HCT116 (cell line): ENCODE data around the gene SLC22A6. TPM values are rescaled to one million over a fixed set of nuclear protein-coding genes. Genes with fewer than 3 reads are reported as not detected.

Experiments
- ATAC-seq: fragments of 200-7000 bp; cut with Tn5 transposase; 2 replicates; pipeline ENCODE4 v1.9.1; 2020; ENCODE audit warnings: mild to moderate bottlenecking, moderate library complexity
- BruUV-seq: library from RNA; stranded (reverse); fragments of 400-500 nt; replicated peaks from 2 replicates; lab custom pipeline; 2021; lab: Mats Ljungman, UMichigan
- CTCF ChIA-PET: fragments of 300-600 bp; sonication (Branson Sonifier 250); formaldehyde crosslinking; loops from one replicate; lab custom pipeline; 2021; ENCODE audit warnings: antibody characterized with exemption; lab: Charles Lee
- POLR2A ChIA-PET: fragments of 300-600, 350-600 bp; sonication (Branson Sonifier 250); formaldehyde crosslinking; loops from one replicate; lab custom pipeline; 2021; ENCODE audit warnings: antibody characterized with exemption; lab: Charles Lee
- RAD21 ChIA-PET, 2 experiments: fragments of 300-600 bp; sonication (Branson Sonifier 250); formaldehyde crosslinking; loops; one replicate each; lab custom pipeline; 2023; ENCODE audit warnings: low total read pairs in 2 of 2; ENCODE audit not compliant: uncharacterized antibody in 2 of 2, unreplicated experiment in 2 of 2, low non-redundant PET in 1 of 2; lab: Charles Lee
- DNase-seq: peaks from one replicate; pipeline ENCODE4 v3.0.0-alpha.2; 2010; ENCODE audit warnings: low read depth, low spot score
- H2AFZ ChIP-seq: fragments of 200-600 bp; shearing (Covaris generic), sonication (generic); 2 replicates; pipeline ENCODE4 v1.6.1; 2017; ENCODE audit warnings: low read depth, mixed run types, mixed read lengths, antibody characterized with exemption, low read length; ENCODE audit not compliant: poor library complexity, severe bottlenecking
- H3K27ac ChIP-seq: 2 replicates; pipeline ENCODE4 v1.5.1; 2012; ENCODE audit warnings: low read depth, low read length
- H3K27me3 ChIP-seq: fragments of 200-600 bp; sonication (generic); 2 replicates; pipeline ENCODE4 v1.6.1; 2016; ENCODE audit warnings: mixed run types, low read length, mixed read lengths; ENCODE audit not compliant: insufficient read depth
- H3K36me3 ChIP-seq, 2 experiments: fragments of 200-500 bp in 1 of 2; fragments of 200-600 bp in 1 of 2; sonication (Bioruptor generic) in 1 of 2; sonication (generic) in 1 of 2; 2 replicates each; pipeline versions ENCODE4 v1.5.1 to v1.6.1; 2014 to 2016; ENCODE audit warnings: low read length in 2 of 2, inconsistent platforms in 1 of 2, mixed read lengths in 1 of 2, mixed run types in 1 of 2; ENCODE audit not compliant: insufficient read depth in 2 of 2, control insufficient read depth in 1 of 2
- H3K4me1 ChIP-seq, 2 experiments: fragments of 200-600 bp in 1 of 2; sonication (generic) in 1 of 2; 2 replicates each; pipeline versions ENCODE4 v1.5.1 to v1.6.1; 2012 to 2017; ENCODE audit warnings: low read length in 2 of 2, inconsistent platforms in 1 of 2, mild to moderate bottlenecking in 1 of 2, mixed read lengths in 1 of 2, mixed run types in 1 of 2, moderate library complexity in 1 of 2; ENCODE audit not compliant: insufficient read depth in 2 of 2, control insufficient read depth in 1 of 2
- H3K4me2 ChIP-seq: fragments of 200-600 bp; sonication (generic); 2 replicates; pipeline ENCODE4 v1.6.1; 2017; ENCODE audit warnings: mixed run types, low read length, mixed read lengths
- H3K4me3 ChIP-seq, 2 experiments: fragments of 200-600 bp in 1 of 2; sonication (generic) in 1 of 2; replicated peaks in 1 of 2; 2 replicates each; pipeline ENCODE4 v1.5.1; 2011 to 2016; ENCODE audit warnings: low read length in 2 of 2, control low read depth in 1 of 2, low read depth in 1 of 2, mild to moderate bottlenecking in 1 of 2, mixed read lengths in 1 of 2, mixed run types in 1 of 2
- H3K79me2 ChIP-seq: fragments of 200-600 bp; sonication (generic); 2 replicates; pipeline ENCODE4 v1.6.1; 2017; ENCODE audit warnings: mild to moderate bottlenecking, mixed run types, low read length, moderate library complexity, mixed read lengths; ENCODE audit not compliant: insufficient read depth
- H3K9ac ChIP-seq: fragments of 200-600 bp; sonication (generic); 2 replicates; pipeline ENCODE4 v1.6.1; 2016; ENCODE audit warnings: low read length, mixed read lengths
- H3K9me2 ChIP-seq: fragments of 200-600 bp; sonication (generic), shearing (Covaris generic); 2 replicates; pipeline ENCODE4 v1.6.1; 2017; ENCODE audit warnings: mixed run types, mild to moderate bottlenecking, moderate library complexity; ENCODE audit not compliant: insufficient read depth
- H3K9me3 ChIP-seq, 2 experiments: fragments of 200-500 bp in 1 of 2; fragments of 200-600 bp in 1 of 2; sonication (Bioruptor generic) in 1 of 2; sonication (generic) in 1 of 2; 2 replicates each; pipeline ENCODE4 v1.6.1; 2014 to 2017; ENCODE audit warnings: low read length in 2 of 2, mixed read lengths in 2 of 2, inconsistent platforms in 1 of 2, low read depth in 1 of 2, mild to moderate bottlenecking in 1 of 2, mixed run types in 1 of 2, moderate library complexity in 1 of 2; ENCODE audit not compliant: control insufficient read depth in 1 of 2, insufficient read depth in 1 of 2
- H4K20me1 ChIP-seq: fragments of 200-600 bp; sonication (generic), shearing (Covaris generic); 2 replicates; pipeline ENCODE4 v1.6.1; 2017; ENCODE audit warnings: mixed run types, mild to moderate bottlenecking, moderate library complexity; ENCODE audit not compliant: insufficient read depth
- FOSL1 ChIP-seq: IDR thresholded peaks from 2 replicates; pipeline ENCODE4 v1.6.1; 2012; ENCODE audit warnings: low read depth
- JUND ChIP-seq: IDR thresholded peaks from 2 replicates; pipeline ENCODE4 v1.6.1; 2012
- POLR2A ChIP-seq: IDR thresholded peaks from 2 replicates; pipeline ENCODE4 v1.7.0; 2011; ENCODE audit warnings: borderline replicate concordance; ENCODE audit not compliant: insufficient read depth, insufficient read length; ENCODE audit errors: extremely low read depth
- POLR2AphosphoS5 ChIP-seq: IDR thresholded peaks from 2 replicates; pipeline ENCODE4 v1.6.1; 2011; ENCODE audit warnings: mild to moderate bottlenecking, low read depth, low read length, moderate library complexity
- SP1 ChIP-seq: IDR thresholded peaks from 2 replicates; pipeline ENCODE4 v1.6.1; 2012; ENCODE audit warnings: low read depth
- SRF ChIP-seq: IDR thresholded peaks from 2 replicates; pipeline ENCODE4 v1.6.1; 2012; ENCODE audit warnings: low read depth
- ZFX ChIP-seq: fragments of 450-650 bp; IDR thresholded peaks from 2 replicates; pipeline ENCODE4 v1.6.1; 2017
- ZNF274 ChIP-seq: fragments of 200-500 bp; sonication (Bioruptor generic); IDR thresholded peaks from 2 replicates; pipeline ENCODE4 v1.6.1; 2014; ENCODE audit warnings: mild to moderate bottlenecking, low read depth, low read length, inconsistent platforms
- intact Hi-C: fragments of 100-400 bp; cut with micrococcal nuclease; formaldehyde crosslinking; loops from 2 replicates; pipeline ENCODE4 v1.10.0; 2022
- total RNA-seq: library from RNA; stranded (reverse); gene quantifications from one replicate; pipeline ENCODE4 v1.2.1, GENCODE V29; 2021; ENCODE audit not compliant: unreplicated experiment
- TF ChIP-seq, protein P1 (sequence below): IDR thresholded peaks from 2 replicates; pipeline ENCODE4 v1.6.1; 2012
- TF ChIP-seq, protein P2 (sequence below): IDR thresholded peaks from 2 replicates; pipeline ENCODE4 v1.6.1; 2012; ENCODE audit warnings: low read depth

The SLC22A6 gene
- total RNA-seq, 1 experiment from 2014 or later, result not detected

- Histone ChIP-seq H3K9me3 (no peaks in the 10 kb centered on the region), H3K4me2 (no peak overlapping the region), H3K4me1 (no peaks in the 10 kb centered on the region), H2AFZ (no peak overlapping the region), H3K79me2 (no peaks in the 10 kb centered on the region), H3K27ac (no peak overlapping the region), H3K36me3 (no peaks in the 10 kb centered on the region), H3K4me3 (no peak overlapping the region), H3K27me3 (no peaks in the 10 kb centered on the region), H3K9me2 (no peaks in the 10 kb centered on the region), H4K20me1 (no peaks in the 10 kb centered on the region), H3K9ac (no peak overlapping the region)
- ChIA-PET POLR2A (no interaction called here), CTCF (interaction anchor here (0.8 to 4.2 kb wide), 3 partner anchors 9 to 36 kb away, joined by 3 to 22 read pairs (median 3); no protein-coding TSS in a partner anchor), RAD21 (interaction anchor here in 1 of 2 experiments (0.6 kb wide), 1 partner anchor 579 kb away, joined by 3 read pairs; no protein-coding TSS in a partner anchor)
- no TSS peak for BruUV-seq
- no peak for TF ChIP-seq POLR2AphosphoS5
- TF ChIP-seq ZFX, result no peak
- TF ChIP-seq, protein P1, sequence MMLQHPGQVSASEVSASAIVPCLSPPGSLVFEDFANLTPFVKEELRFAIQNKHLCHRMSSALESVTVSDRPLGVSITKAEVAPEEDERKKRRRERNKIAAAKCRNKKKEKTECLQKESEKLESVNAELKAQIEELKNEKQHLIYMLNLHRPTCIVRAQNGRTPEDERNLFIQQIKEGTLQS, result no peak
- no peak for TF ChIP-seq SRF
- no peak for TF ChIP-seq JUND
- intact Hi-C loops, result no loop called here
- DNase-seq (no peak), ATAC-seq (no peak)
Observed at GRCh38 chr11:63010934-63011439, 26.2 kb upstream of the SLC22A6 start.

- H4K20me1 ChIP-seq, result no peaks in the 10 kb centered on the region
- ChIA-PET POLR2A (interaction anchor here (1.5 kb wide), 1 partner anchor 167 kb away, joined by 3 read pairs; no protein-coding TSS in a partner anchor), RAD21 (no interaction called here), CTCF (interaction anchor here (4.2 kb wide), 1 partner anchor 12 kb away, joined by 22 read pairs; no protein-coding TSS in a partner anchor)
- H3K9ac ChIP-seq, result no peak overlapping the region
- no peaks in the 10 kb centered on the region for H3K9me3 ChIP-seq
- no peak overlapping the region for H3K4me3 ChIP-seq
- DNase-seq (no peak), ATAC-seq (no peak)
- H3K4me2 ChIP-seq, result no peak overlapping the region
- H3K27me3 ChIP-seq, result no peaks in the 10 kb centered on the region
- H3K9me2 ChIP-seq, result no peaks in the 10 kb centered on the region
- no TSS peak for BruUV-seq
- H3K4me1 ChIP-seq, result no peaks in the 10 kb centered on the region
- TF ChIP-seq, protein P2, sequence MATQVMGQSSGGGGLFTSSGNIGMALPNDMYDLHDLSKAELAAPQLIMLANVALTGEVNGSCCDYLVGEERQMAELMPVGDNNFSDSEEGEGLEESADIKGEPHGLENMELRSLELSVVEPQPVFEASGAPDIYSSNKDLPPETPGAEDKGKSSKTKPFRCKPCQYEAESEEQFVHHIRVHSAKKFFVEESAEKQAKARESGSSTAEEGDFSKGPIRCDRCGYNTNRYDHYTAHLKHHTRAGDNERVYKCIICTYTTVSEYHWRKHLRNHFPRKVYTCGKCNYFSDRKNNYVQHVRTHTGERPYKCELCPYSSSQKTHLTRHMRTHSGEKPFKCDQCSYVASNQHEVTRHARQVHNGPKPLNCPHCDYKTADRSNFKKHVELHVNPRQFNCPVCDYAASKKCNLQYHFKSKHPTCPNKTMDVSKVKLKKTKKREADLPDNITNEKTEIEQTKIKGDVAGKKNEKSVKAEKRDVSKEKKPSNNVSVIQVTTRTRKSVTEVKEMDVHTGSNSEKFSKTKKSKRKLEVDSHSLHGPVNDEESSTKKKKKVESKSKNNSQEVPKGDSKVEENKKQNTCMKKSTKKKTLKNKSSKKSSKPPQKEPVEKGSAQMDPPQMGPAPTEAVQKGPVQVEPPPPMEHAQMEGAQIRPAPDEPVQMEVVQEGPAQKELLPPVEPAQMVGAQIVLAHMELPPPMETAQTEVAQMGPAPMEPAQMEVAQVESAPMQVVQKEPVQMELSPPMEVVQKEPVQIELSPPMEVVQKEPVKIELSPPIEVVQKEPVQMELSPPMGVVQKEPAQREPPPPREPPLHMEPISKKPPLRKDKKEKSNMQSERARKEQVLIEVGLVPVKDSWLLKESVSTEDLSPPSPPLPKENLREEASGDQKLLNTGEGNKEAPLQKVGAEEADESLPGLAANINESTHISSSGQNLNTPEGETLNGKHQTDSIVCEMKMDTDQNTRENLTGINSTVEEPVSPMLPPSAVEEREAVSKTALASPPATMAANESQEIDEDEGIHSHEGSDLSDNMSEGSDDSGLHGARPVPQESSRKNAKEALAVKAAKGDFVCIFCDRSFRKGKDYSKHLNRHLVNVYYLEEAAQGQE, result no peak
- TF ChIP-seq FOSL1, result no peak
- no peak for TF ChIP-seq ZNF274
- no peak for TF ChIP-seq JUND
- TF ChIP-seq POLR2A, result no peak
- TF ChIP-seq, protein P1, result no peak
- no peak for TF ChIP-seq SP1
- H3K27ac ChIP-seq, result no peak overlapping the region
- H3K79me2 ChIP-seq, result no peaks in the 10 kb centered on the region
- H3K36me3 ChIP-seq, result no peaks in the 10 kb centered on the region
- intact Hi-C loops, result no loop called here
- no peak overlapping the region for H2AFZ ChIP-seq
Observed at GRCh38 chr11:63007920-63008319, 23.2 kb upstream of the SLC22A6 start.
